HEK293 (cell line): ENCODE measurements around the gene EXOC3.

ENCODE experiments used
- ELK4 ChIP-seq: IDR thresholded peaks from 2 replicates; pipeline ENCODE4 v1.6.1; 2011; ENCODE audit warnings: mild to moderate bottlenecking, low read depth, low read length, borderline replicate concordance
- GLI4 ChIP-seq: fragments of 450-650 bp; formaldehyde crosslinking; IDR thresholded peaks from 2 replicates; pipeline ENCODE4 v1.5.1; 2016; ENCODE audit warnings: missing biosample characterization, missing genetic modification characterization
- KLF1 ChIP-seq: fragments of 450-650 bp; formaldehyde crosslinking; IDR thresholded peaks from 2 replicates; pipeline ENCODE4 v1.5.1; 2016; ENCODE audit warnings: missing biosample characterization, missing genetic modification characterization
- TCF7L2 ChIP-seq: IDR thresholded peaks from 2 replicates; pipeline ENCODE4 v1.6.1; 2011; ENCODE audit warnings: low read depth, mild to moderate bottlenecking, inconsistent platforms, low read length, moderate library complexity, borderline replicate concordance
- YY1 ChIP-seq: fragments of 450-650 bp; formaldehyde crosslinking; IDR thresholded peaks from 2 replicates; pipeline ENCODE4 v1.5.1; 2018; ENCODE audit warnings: missing biosample characterization, missing genetic modification characterization
- ZBTB26 ChIP-seq: fragments of 450-650 bp; formaldehyde crosslinking; optimal IDR thresholded peaks from 2 replicates; pipeline ENCODE3; 2016; ENCODE audit warnings: missing biosample characterization, mild to moderate bottlenecking, missing genetic modification characterization
- ZNF626 ChIP-seq: fragments of 450-650 bp; sonication (Bioruptor Pico); formaldehyde crosslinking; IDR thresholded peaks from 2 replicates; pipeline ENCODE4 v1.5.1; 2018; ENCODE audit warnings: missing biosample characterization, missing genetic modification characterization, inconsistent platforms
- ZNF639 ChIP-seq: fragments of 450-650 bp; formaldehyde crosslinking; IDR thresholded peaks from 2 replicates; pipeline ENCODE4 v1.5.1; 2016; ENCODE audit warnings: missing biosample characterization, missing genetic modification characterization
- ZNF664 ChIP-seq: fragments of 450-650 bp; formaldehyde crosslinking; IDR thresholded peaks from 2 replicates; pipeline ENCODE4 v1.5.1; 2016; ENCODE audit warnings: missing biosample characterization, missing genetic modification characterization
- ZNF692 ChIP-seq: fragments of 450-650 bp; formaldehyde crosslinking; IDR thresholded peaks from 2 replicates; pipeline ENCODE4 v1.5.1; 2016; ENCODE audit warnings: missing biosample characterization, missing genetic modification characterization
- ZNF785 ChIP-seq: fragments of 450-650 bp; formaldehyde crosslinking; IDR thresholded peaks from 2 replicates; pipeline ENCODE4 v1.5.1; 2016; ENCODE audit warnings: missing biosample characterization, missing genetic modification characterization
- TF ChIP-seq, protein P1 (sequence below): fragments of 450-650 bp; formaldehyde crosslinking; IDR thresholded peaks from 2 replicates; pipeline ENCODE4 v1.5.1; 2016; ENCODE audit warnings: missing biosample characterization, missing genetic modification characterization
- TF ChIP-seq, protein P2 (sequence below): fragments of 450-650 bp; formaldehyde crosslinking; IDR thresholded peaks from 2 replicates; pipeline ENCODE4 v1.5.1; 2016; ENCODE audit warnings: missing biosample characterization, missing genetic modification characterization, borderline replicate concordance

DNA sequence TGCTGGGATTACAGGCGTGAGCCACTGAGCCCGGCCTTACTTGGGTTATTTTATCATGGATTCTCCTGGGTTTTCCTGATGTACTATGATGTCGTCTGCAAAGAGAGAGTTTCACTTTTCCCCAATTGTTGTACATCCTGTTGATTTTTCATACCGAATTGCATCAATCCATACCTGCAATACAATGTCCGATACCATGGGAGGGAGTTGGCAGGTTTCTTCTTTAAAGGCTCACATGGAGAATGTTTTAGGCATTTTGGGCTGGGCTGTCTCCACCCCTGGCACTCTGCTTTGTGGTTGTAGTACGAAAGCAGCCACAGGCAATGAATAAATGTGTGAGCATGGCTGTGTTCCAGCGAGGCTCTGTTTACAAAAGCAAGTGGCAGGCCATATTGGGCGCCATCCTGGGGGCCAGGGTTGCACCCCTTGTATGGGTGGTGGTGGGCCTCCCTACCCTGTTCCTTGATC lies 35.1 kb upstream of the EXOC3 start:
- TF ChIP-seq TCF7L2 (no peak), ELK4 (no peak), ZBTB26 (tag by site-specific recombination) (no peak), KLF1 (tag by site-specific recombination) (peak; percentile 30; the same call in 1 of the 2 replicates), ZNF626 (tag by site-specific recombination) (no peak), ZNF785 (tag by site-specific recombination) (no peak), ZNF692 (tag by site-specific recombination) (no peak), YY1 (tag by site-specific recombination) (no peak), ZNF664 (tag by site-specific recombination) (peak; percentile 68; the same call in 1 of the 2 replicates), GLI4 (tag by site-specific recombination) (no peak), ZNF639 (no peak)
- TF ChIP-seq, protein P1, sequence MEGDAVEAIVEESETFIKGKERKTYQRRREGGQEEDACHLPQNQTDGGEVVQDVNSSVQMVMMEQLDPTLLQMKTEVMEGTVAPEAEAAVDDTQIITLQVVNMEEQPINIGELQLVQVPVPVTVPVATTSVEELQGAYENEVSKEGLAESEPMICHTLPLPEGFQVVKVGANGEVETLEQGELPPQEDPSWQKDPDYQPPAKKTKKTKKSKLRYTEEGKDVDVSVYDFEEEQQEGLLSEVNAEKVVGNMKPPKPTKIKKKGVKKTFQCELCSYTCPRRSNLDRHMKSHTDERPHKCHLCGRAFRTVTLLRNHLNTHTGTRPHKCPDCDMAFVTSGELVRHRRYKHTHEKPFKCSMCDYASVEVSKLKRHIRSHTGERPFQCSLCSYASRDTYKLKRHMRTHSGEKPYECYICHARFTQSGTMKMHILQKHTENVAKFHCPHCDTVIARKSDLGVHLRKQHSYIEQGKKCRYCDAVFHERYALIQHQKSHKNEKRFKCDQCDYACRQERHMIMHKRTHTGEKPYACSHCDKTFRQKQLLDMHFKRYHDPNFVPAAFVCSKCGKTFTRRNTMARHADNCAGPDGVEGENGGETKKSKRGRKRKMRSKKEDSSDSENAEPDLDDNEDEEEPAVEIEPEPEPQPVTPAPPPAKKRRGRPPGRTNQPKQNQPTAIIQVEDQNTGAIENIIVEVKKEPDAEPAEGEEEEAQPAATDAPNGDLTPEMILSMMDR (tag by site-specific recombination) = no peak
- TF ChIP-seq, protein P2, sequence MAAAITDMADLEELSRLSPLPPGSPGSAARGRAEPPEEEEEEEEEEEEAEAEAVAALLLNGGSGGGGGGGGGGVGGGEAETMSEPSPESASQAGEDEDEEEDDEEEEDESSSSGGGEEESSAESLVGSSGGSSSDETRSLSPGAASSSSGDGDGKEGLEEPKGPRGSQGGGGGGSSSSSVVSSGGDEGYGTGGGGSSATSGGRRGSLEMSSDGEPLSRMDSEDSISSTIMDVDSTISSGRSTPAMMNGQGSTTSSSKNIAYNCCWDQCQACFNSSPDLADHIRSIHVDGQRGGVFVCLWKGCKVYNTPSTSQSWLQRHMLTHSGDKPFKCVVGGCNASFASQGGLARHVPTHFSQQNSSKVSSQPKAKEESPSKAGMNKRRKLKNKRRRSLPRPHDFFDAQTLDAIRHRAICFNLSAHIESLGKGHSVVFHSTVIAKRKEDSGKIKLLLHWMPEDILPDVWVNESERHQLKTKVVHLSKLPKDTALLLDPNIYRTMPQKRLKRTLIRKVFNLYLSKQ (tag by site-specific recombination) = no peak
